ENCODE data around the gene ZFYVE27. TPM values are rescaled to one million over a fixed set of nuclear protein-coding genes. Genes with fewer than 3 reads are reported as not detected.

ZFYVE27 gene
- total RNA-seq, 1 donor from 2014 or later = 28.0 TPM

- Histone ChIP-seq H3K27me3 (no peaks in the 10 kb centered on the region), H3K36me3 (peaks cover 0 to 10% of the 10 kb centered on the region in 2 donors), H3K4me1 (peaks cover 72% of the 10 kb centered on the region), H3K9me3 (no peaks in the 10 kb centered on the region), H3K27ac (peak overlapping the region; percentile 97), H3K4me3 (no peak overlapping the region)
- DNase-seq (ENCODE audit: extremely low spot score in 2 of 2) = no peak
- TF ChIP-seq POLR2AphosphoS5 (IDR thresholded peaks at IDR 0.05; ENCODE audit: insufficient read depth in 1 of 2, low read depth in 1 of 2) = no peak
- no peak for TF ChIP-seq CTCF (IDR thresholded peaks at IDR 0.05)
- TF ChIP-seq POLR2A (IDR thresholded peaks at IDR 0.05) = no peak
- intact Hi-C loops (cut with DNase I) = no loop called here
Observed at GRCh38 chr10:97717627-97718026, 19.3 kb upstream of the ZFYVE27 start.

- peak overlapping the region; percentile 97 for H3K27ac ChIP-seq
- no peak for TF ChIP-seq POLR2A (IDR thresholded peaks at IDR 0.05)
- TF ChIP-seq CTCF (IDR thresholded peaks at IDR 0.05) = no peak
- TF ChIP-seq POLR2AphosphoS5 (IDR thresholded peaks at IDR 0.05; ENCODE audit: insufficient read depth in 1 of 2, low read depth in 1 of 2) = no peak
- intact Hi-C loops (cut with DNase I) = no loop called here
- DNase-seq (ENCODE audit: extremely low spot score in 2 of 2) = no peak
- H3K9me3 ChIP-seq = no peaks in the 10 kb centered on the region
- H3K4me1 ChIP-seq = peaks cover 67% of the 10 kb centered on the region
- no peaks in the 10 kb centered on the region for H3K27me3 ChIP-seq
- H3K36me3 ChIP-seq = peaks cover 0 to 10% of the 10 kb centered on the region in 2 donors
- no peak overlapping the region for H3K4me3 ChIP-seq
Observed at GRCh38 chr10:97718178-97718577, 18.8 kb upstream of the ZFYVE27 start.

- intact Hi-C loops (cut with DNase I) = no loop called here
- peaks cover 0 to 10% of the 10 kb centered on the region in 2 donors for H3K36me3 ChIP-seq
- H3K27me3 ChIP-seq = no peaks in the 10 kb centered on the region
- TF ChIP-seq CTCF (IDR thresholded peaks at IDR 0.05) = no peak
- peak in 1 of 2 donors; percentile 8 for TF ChIP-seq POLR2A (IDR thresholded peaks at IDR 0.05)
- peak; percentile 76 to 89 for TF ChIP-seq POLR2AphosphoS5 (IDR thresholded peaks at IDR 0.05; ENCODE audit: insufficient read depth in 1 of 2, low read depth in 1 of 2)
- DNase-seq (ENCODE audit: extremely low spot score in 2 of 2) = peak in 1 of 2 donors; percentile 98
- peak overlapping the region; percentile 97 for H3K27ac ChIP-seq
- H3K4me3 ChIP-seq = no peak overlapping the region
- H3K4me1 ChIP-seq = peaks cover 64% of the 10 kb centered on the region
- no peaks in the 10 kb centered on the region for H3K9me3 ChIP-seq
Observed at GRCh38 chr10:97718659-97719142, 18.2 kb upstream of the ZFYVE27 start.

- peaks cover 64% of the 10 kb centered on the region for H3K4me1 ChIP-seq
- peaks cover 0 to 10% of the 10 kb centered on the region in 2 donors for H3K36me3 ChIP-seq
- no peaks in the 10 kb centered on the region for H3K27me3 ChIP-seq
- no peak for DNase-seq (ENCODE audit: extremely low spot score in 2 of 2)
- intact Hi-C loops (cut with DNase I) = no loop called here
- no peak for TF ChIP-seq CTCF (IDR thresholded peaks at IDR 0.05)
- no peak for TF ChIP-seq POLR2A (IDR thresholded peaks at IDR 0.05)
- no peak for TF ChIP-seq POLR2AphosphoS5 (IDR thresholded peaks at IDR 0.05; ENCODE audit: insufficient read depth in 1 of 2, low read depth in 1 of 2)
- no peak overlapping the region for H3K4me3 ChIP-seq
- no peaks in the 10 kb centered on the region for H3K9me3 ChIP-seq
- H3K27ac ChIP-seq = peak overlapping the region; percentile 97
Observed at GRCh38 chr10:97719602-97720001, 17.3 kb upstream of the ZFYVE27 start.

- no peak for TF ChIP-seq CTCF (IDR thresholded peaks at IDR 0.05)
- no peak for TF ChIP-seq POLR2A (IDR thresholded peaks at IDR 0.05)
- TF ChIP-seq POLR2AphosphoS5 (IDR thresholded peaks at IDR 0.05; ENCODE audit: insufficient read depth in 1 of 2, low read depth in 1 of 2) = no peak
- Histone ChIP-seq H3K4me1 (peaks cover 48% of the 10 kb centered on the region), H3K9me3 (no peaks in the 10 kb centered on the region), H3K36me3 (peaks cover 0 to 10% of the 10 kb centered on the region in 2 donors), H3K27ac (peak overlapping the region; percentile 11), H3K4me3 (no peak overlapping the region), H3K27me3 (no peaks in the 10 kb centered on the region)
- DNase-seq (ENCODE audit: extremely low spot score in 2 of 2) = no peak
- intact Hi-C loops (cut with DNase I) = no loop called here
Observed at GRCh38 chr10:97721871-97722780, 14.8 kb upstream of the ZFYVE27 start.
